Suprapubic skin (tissue), 3 donors: ENCODE data around the gene TSEN54.

Source experiments
- CTCF ChIP-seq, 2 donors: fragments of 200-600 bp in 1 of 2; fragments of 450-650 bp in 1 of 2; sonication (generic) in 1 of 2; IDR thresholded peaks; one replicate each; pipeline ENCODE4 v1.5.1; 2016 to 2019; ENCODE audit warnings: antibody characterized with exemption in 2 of 2, mild to moderate bottlenecking in 1 of 2, moderate library complexity in 1 of 2
- POLR2AphosphoS5 ChIP-seq, 3 donors: sonication (generic); formaldehyde crosslinking; IDR thresholded peaks; one replicate each; pipeline ENCODE4 v1.6.1; 2017; ENCODE audit warnings: antibody characterized with exemption in 3 of 3

- TF ChIP-seq CTCF (IDR thresholded peaks at IDR 0.05) (no peak), POLR2AphosphoS5 (IDR thresholded peaks at IDR 0.05) (no peak)
Measured at GRCh38 chr17:75500419-75501216, 15.7 kb upstream of the TSEN54 start.
